ENCODE data around the gene ASB15. TPM values are rescaled to one million over a fixed set of nuclear protein-coding genes. Genes with fewer than 3 reads are reported as not detected.

ASB15 gene
- total and polyA plus RNA-seq, 8 donors = not detected

DNA sequence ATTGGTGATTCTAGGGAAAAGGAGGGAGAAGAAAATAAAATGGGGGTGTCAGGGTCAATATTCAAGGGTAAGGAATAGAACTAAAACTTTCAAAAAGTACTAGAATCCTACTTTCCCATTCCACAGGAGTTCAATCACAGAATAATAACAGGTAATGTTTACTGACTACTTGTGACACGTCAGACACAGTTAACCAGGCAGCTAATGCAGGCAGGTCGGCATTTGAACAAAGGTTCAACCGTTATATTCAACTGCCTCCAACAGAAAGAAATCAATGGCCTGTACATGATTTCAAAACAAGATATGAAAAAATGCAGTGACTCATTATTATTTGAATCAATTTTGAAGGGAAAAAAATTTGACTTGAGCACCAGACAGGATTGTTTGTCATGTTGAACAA is 3.1 kb downstream of the ASB15 start:
- 30 to 44% (median 33%) methylated on average over 3 of the region's 3 CpGs for WGBS, 5 donors
- H3K27me3 ChIP-seq = no peaks in the 10 kb centered on the region
- no peaks in the 10 kb centered on the region for H3K36me3 ChIP-seq
- intact Hi-C loops (cut with DNase I; ENCODE audit: low total_unique reads) = no loop called here
- H3K9me3 ChIP-seq = no peaks in the 10 kb centered on the region
- no peak for TF ChIP-seq POLR2A (IDR thresholded peaks at IDR 0.05)
- TF ChIP-seq EP300 (IDR thresholded peaks at IDR 0.05) = no peak
- TF ChIP-seq POLR2AphosphoS5 (IDR thresholded peaks at IDR 0.05) = no peak
- TF ChIP-seq, protein P1, sequence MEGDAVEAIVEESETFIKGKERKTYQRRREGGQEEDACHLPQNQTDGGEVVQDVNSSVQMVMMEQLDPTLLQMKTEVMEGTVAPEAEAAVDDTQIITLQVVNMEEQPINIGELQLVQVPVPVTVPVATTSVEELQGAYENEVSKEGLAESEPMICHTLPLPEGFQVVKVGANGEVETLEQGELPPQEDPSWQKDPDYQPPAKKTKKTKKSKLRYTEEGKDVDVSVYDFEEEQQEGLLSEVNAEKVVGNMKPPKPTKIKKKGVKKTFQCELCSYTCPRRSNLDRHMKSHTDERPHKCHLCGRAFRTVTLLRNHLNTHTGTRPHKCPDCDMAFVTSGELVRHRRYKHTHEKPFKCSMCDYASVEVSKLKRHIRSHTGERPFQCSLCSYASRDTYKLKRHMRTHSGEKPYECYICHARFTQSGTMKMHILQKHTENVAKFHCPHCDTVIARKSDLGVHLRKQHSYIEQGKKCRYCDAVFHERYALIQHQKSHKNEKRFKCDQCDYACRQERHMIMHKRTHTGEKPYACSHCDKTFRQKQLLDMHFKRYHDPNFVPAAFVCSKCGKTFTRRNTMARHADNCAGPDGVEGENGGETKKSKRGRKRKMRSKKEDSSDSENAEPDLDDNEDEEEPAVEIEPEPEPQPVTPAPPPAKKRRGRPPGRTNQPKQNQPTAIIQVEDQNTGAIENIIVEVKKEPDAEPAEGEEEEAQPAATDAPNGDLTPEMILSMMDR (IDR thresholded peaks at IDR 0.05) = no peak
- no peaks in the 10 kb centered on the region for H3K4me1 ChIP-seq
- H3K27ac ChIP-seq = no peak overlapping the region
- no peak overlapping the region for H3K4me3 ChIP-seq
- DNase-seq = no peak

DNA sequence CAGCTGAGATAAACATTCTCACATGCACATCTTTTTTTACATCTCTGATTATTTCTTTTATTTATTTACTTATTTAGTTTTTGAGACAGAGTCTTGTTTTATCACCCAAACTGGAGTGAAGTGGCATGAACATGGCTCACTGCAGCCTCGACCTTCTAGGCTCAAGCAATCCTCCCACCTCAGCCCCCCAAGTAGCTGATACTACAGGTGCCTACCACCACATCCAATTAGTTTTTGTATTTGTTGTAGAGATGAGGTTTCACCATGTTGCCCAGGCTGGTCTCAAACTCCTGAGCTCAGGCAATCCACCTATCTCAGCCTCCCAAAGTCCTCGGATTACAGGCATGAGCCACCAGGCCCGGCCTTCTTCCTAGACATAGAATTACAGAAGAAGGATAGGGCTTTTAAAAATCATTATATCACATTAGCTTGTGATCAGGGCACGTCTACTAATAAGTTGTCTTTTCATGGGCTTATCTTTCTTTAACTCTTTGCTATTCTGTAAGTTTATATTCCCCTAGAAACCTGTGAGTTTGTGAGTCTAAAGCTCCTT is 5.9 kb downstream of the ASB15 start:
- TF ChIP-seq POLR2AphosphoS5 (IDR thresholded peaks at IDR 0.05) = no peak
- TF ChIP-seq EP300 (IDR thresholded peaks at IDR 0.05) = no peak
- TF ChIP-seq, protein P1 (IDR thresholded peaks at IDR 0.05) = no peak
- TF ChIP-seq POLR2A (IDR thresholded peaks at IDR 0.05) = no peak
- intact Hi-C loops (cut with DNase I; ENCODE audit: low total_unique reads) = no loop called here

DNA sequence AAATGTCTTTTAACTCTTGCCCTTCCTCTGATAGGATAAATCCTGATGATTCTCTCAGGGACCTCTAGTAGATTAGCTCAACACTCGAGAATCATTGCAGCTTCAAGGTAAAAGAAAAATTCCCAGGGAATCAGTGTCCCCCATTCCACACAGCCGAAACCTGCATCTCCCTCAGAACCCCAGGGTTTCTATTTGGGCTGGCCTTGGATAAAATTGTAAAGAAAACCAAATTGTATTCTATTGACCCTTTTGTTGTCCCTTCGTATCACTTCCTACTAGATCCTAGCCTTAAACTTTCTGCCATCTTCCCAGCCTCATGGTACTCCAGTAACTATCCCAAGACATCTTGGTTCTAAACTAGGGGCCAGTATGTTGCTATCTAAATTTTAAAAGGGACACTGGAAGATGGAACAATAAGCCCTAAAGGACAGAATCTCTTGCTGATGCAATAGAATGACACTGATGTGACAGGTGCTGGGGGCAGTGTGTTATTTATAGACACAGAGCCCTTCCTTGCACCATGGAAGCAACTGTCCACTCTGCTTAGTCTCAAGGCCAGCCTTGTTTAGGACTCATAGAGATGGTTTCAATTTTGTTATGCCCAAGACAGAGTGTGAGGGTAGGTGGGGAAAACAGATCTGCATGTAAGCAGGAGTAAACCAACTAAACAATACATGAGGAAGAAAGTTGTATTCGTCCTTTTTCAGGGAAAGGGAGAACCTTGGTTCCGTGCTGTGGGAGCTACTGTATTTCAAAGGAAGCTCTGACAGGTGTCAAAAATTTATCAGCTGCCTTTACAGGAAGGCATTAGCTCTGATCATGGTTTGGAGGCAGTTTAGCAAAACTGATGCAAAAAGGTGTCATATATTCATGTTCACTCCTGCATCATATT is 7.6 kb downstream of the ASB15 start:
- no peak for TF ChIP-seq POLR2AphosphoS5 (IDR thresholded peaks at IDR 0.05)
- no peak for TF ChIP-seq POLR2A (IDR thresholded peaks at IDR 0.05)
- TF ChIP-seq EP300 (IDR thresholded peaks at IDR 0.05) = no peak
- TF ChIP-seq, protein P1 (IDR thresholded peaks at IDR 0.05) = no peak
- Histone ChIP-seq H3K4me3 (no peak overlapping the region), H3K36me3 (no peaks in the 10 kb centered on the region), H3K27me3 (no peaks in the 10 kb centered on the region), H3K27ac (no peak overlapping the region), H3K9me3 (no peaks in the 10 kb centered on the region), H3K4me1 (no peaks in the 10 kb centered on the region)
- WGBS, 5 donors = 72 to 83% (median 80%) methylated on average over 5 of the region's 5 CpGs
- intact Hi-C loops (cut with DNase I; ENCODE audit: low total_unique reads) = no loop called here
- DNase-seq = no peak

More for the DNA sequence above, 5.9 kb downstream of the ASB15 start:
- Histone ChIP-seq H3K9me3 (no peaks in the 10 kb centered on the region), H3K27me3 (no peaks in the 10 kb centered on the region), H3K4me3 (no peak overlapping the region), H3K27ac (no peak overlapping the region), H3K4me1 (no peaks in the 10 kb centered on the region), H3K36me3 (no peaks in the 10 kb centered on the region)
- no peak for DNase-seq
- WGBS, 5 donors = 68 to 71% (median 69%) methylated on average over 4 of the region's 4 CpGs

DNA sequence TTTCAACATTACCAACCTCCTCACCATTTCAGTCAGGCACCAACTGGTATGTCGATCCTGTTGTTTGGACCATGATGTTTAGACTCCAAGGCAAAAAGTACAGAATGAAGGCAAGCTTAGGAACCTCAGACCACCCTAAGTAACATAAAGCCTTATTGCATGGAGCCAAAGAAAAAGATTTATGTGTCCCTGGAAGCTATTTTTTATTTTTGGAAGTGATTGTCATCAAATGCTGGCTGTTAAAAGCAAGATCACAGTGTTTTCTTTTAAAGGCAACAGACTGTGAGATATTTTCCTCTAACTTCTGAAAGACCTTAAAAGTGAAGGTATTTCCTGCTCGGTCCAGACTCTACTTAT is 8.2 kb downstream of the ASB15 start:
- no peaks in the 10 kb centered on the region for H3K36me3 ChIP-seq
- H3K27me3 ChIP-seq = no peaks in the 10 kb centered on the region
- peaks cover 0 to under 1% (median 0%) of the 10 kb centered on the region in 4 donors for H3K4me1 ChIP-seq
- H3K27ac ChIP-seq = no peak overlapping the region
- WGBS, 5 donors = 77 to 88% (median 80%) methylated on average over 2 of the region's 2 CpGs
- intact Hi-C loops (cut with DNase I; ENCODE audit: low total_unique reads) = no loop called here
- no peak for TF ChIP-seq POLR2AphosphoS5 (IDR thresholded peaks at IDR 0.05)
- no peak for TF ChIP-seq POLR2A (IDR thresholded peaks at IDR 0.05)
- no peak for TF ChIP-seq EP300 (IDR thresholded peaks at IDR 0.05)
- DNase-seq = no peak
- H3K4me3 ChIP-seq = no peak overlapping the region
- no peaks in the 10 kb centered on the region for H3K9me3 ChIP-seq

DNA sequence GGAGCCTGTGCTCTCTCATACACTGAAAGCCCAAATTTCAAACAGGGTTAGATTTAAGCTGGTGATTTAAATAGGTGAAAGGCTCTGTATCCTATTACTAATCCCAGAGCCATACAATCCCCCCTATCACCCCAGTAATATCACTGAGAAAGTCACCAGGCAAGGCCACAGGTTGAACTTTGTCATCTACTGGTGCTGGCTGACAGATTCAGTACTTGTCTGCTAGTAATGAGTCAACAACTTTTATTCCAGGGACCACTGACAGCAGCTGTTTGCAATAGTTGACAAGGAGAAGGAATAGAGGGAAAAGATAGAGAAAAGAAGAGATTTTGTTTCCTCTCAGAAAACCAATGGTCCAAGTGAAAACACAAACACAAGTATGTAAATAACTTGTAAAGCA is 10.4 kb downstream of the ASB15 start:
- DNase-seq = no peak
- no peaks in the 10 kb centered on the region for H3K36me3 ChIP-seq
- H3K27me3 ChIP-seq = no peaks in the 10 kb centered on the region
- no peaks in the 10 kb centered on the region for H3K9me3 ChIP-seq
- intact Hi-C loops (cut with DNase I; ENCODE audit: low total_unique reads) = no loop called here
- no peak overlapping the region for H3K27ac ChIP-seq
- TF ChIP-seq POLR2A (IDR thresholded peaks at IDR 0.05) (no peak), POLR2AphosphoS5 (IDR thresholded peaks at IDR 0.05) (no peak), EP300 (IDR thresholded peaks at IDR 0.05) (no peak)
- TF ChIP-seq, protein P1 (IDR thresholded peaks at IDR 0.05) = no peak
- peaks cover 0 to 9% (median 2%) of the 10 kb centered on the region in 4 donors for H3K4me1 ChIP-seq
- no peak overlapping the region for H3K4me3 ChIP-seq

Data from stomach (tissue), 9 donors.